ENCODE results near the gene NELL1. TPM values are rescaled to one million over a fixed set of nuclear protein-coding genes. Genes with fewer than 3 reads are reported as not detected.

The NELL1 gene
- total RNA-seq, 1 experiment from 2014 or later = not detected

GRCh38 chr11:21614961-21615360 lies 945.6 kb downstream of the NELL1 start:
- H3K9me3 ChIP-seq = no peaks in the 10 kb centered on the region
- BruUV-seq (replicated peaks) = no TSS peak
- Mint-ChIP-seq H3K27ac (ENCODE audit: unreplicated experiment) (no peak overlapping the region), H3K36me3 (ENCODE audit: insufficient read depth, unreplicated experiment) (no peaks in the 10 kb centered on the region), H3K27me3 (ENCODE audit: insufficient read depth, unreplicated experiment) (peaks cover 2% of the 10 kb centered on the region), H3K4me1 (ENCODE audit: low read depth, unreplicated experiment) (no peaks in the 10 kb centered on the region), H3K4me3 (ENCODE audit: unreplicated experiment) (no peak overlapping the region), H3K9me3 (ENCODE audit: unreplicated experiment) (no peaks in the 10 kb centered on the region)
- H3K27me3 ChIP-seq (replicated peaks; ENCODE audit: control insufficient read depth, insufficient read depth, low read length) = no peaks in the 10 kb centered on the region
- intact Hi-C loops (cut with micrococcal nuclease; ENCODE audit: unreplicated experiment) = no loop called here
- H3K4me3 ChIP-seq (ENCODE audit: low read depth, low read length) = no peak overlapping the region
- DNase-seq = no peak
- POLR2A ChIA-PET = no interaction called here
- CTCF ChIA-PET = no interaction called here
- no peaks in the 10 kb centered on the region for H3K4me1 ChIP-seq
- TF ChIP-seq CTCF (IDR thresholded peaks at IDR 0.05; ENCODE audit: insufficient read depth in 1 of 2, low read depth in 1 of 2, low read length in 1 of 2, severe bottlenecking in 1 of 2, unreplicated experiment in 1 of 2) = no peak
- H3K36me3 ChIP-seq (ENCODE audit: control insufficient read depth, insufficient read depth, low read length) = no peaks in the 10 kb centered on the region

DNA sequence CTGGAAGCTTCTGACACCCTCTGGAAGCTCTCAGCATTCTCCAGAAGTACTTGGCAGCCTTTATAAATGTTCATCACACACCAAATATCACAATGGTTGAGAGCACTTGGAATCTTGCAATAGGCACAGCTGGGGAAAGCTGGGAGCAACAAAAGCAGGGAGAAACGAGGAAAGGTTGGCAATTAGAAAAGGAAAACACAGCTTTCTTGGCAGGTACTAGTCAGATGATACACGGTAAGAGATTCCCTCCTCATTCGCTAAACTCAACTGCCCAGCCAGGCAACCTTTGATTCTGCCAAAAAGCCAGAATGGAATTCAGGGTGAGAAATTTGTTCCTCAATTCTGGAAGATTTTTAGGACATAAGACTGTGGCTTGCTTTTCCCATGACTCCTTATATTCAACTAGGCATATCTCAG lies 946.6 kb downstream of the NELL1 start:
- no peak overlapping the region for H3K27ac Mint-ChIP-seq (ENCODE audit: unreplicated experiment)
- H3K4me1 Mint-ChIP-seq (ENCODE audit: low read depth, unreplicated experiment) = no peaks in the 10 kb centered on the region
- no peak for DNase-seq
- H3K4me3 Mint-ChIP-seq (ENCODE audit: unreplicated experiment) = no peak overlapping the region
- peaks cover 2% of the 10 kb centered on the region for H3K27me3 Mint-ChIP-seq (ENCODE audit: insufficient read depth, unreplicated experiment)
- intact Hi-C loops (cut with micrococcal nuclease; ENCODE audit: unreplicated experiment) = no loop called here
- Histone ChIP-seq H3K9me3 (no peaks in the 10 kb centered on the region), H3K4me3 (ENCODE audit: low read depth, low read length) (no peak overlapping the region), H3K27me3 (replicated peaks; ENCODE audit: control insufficient read depth, insufficient read depth, low read length) (no peaks in the 10 kb centered on the region), H3K36me3 (ENCODE audit: control insufficient read depth, insufficient read depth, low read length) (no peaks in the 10 kb centered on the region), H3K4me1 (no peaks in the 10 kb centered on the region)
- TF ChIP-seq CTCF (IDR thresholded peaks at IDR 0.05; ENCODE audit: insufficient read depth in 1 of 2, low read depth in 1 of 2, low read length in 1 of 2, severe bottlenecking in 1 of 2, unreplicated experiment in 1 of 2) = no peak
- no TSS peak for BruUV-seq (replicated peaks)
- H3K9me3 Mint-ChIP-seq (ENCODE audit: unreplicated experiment) = no peaks in the 10 kb centered on the region
- no peaks in the 10 kb centered on the region for H3K36me3 Mint-ChIP-seq (ENCODE audit: insufficient read depth, unreplicated experiment)
- POLR2A ChIA-PET = no interaction called here
- CTCF ChIA-PET = no interaction called here

GRCh38 chr11:21622566-21622965 lies 953.2 kb downstream of the NELL1 start:
- no peak for TF ChIP-seq CTCF (IDR thresholded peaks at IDR 0.05; ENCODE audit: insufficient read depth in 1 of 2, low read depth in 1 of 2, low read length in 1 of 2, severe bottlenecking in 1 of 2, unreplicated experiment in 1 of 2)
- H3K4me1 ChIP-seq = no peaks in the 10 kb centered on the region
- no peaks in the 10 kb centered on the region for H3K9me3 ChIP-seq
- Mint-ChIP-seq H3K4me1 (ENCODE audit: low read depth, unreplicated experiment) (no peaks in the 10 kb centered on the region), H3K4me3 (ENCODE audit: unreplicated experiment) (no peak overlapping the region), H3K27ac (ENCODE audit: unreplicated experiment) (no peak overlapping the region), H3K27me3 (ENCODE audit: insufficient read depth, unreplicated experiment) (peaks cover 2% of the 10 kb centered on the region), H3K9me3 (ENCODE audit: unreplicated experiment) (no peaks in the 10 kb centered on the region), H3K36me3 (ENCODE audit: insufficient read depth, unreplicated experiment) (no peaks in the 10 kb centered on the region)
- H3K36me3 ChIP-seq (ENCODE audit: control insufficient read depth, insufficient read depth, low read length) = no peaks in the 10 kb centered on the region
- BruUV-seq (replicated peaks) = no TSS peak
- H3K27me3 ChIP-seq (replicated peaks; ENCODE audit: control insufficient read depth, insufficient read depth, low read length) = no peaks in the 10 kb centered on the region
- no peak for DNase-seq
- ChIA-PET CTCF (no interaction called here), POLR2A (no interaction called here)
- intact Hi-C loops (cut with micrococcal nuclease; ENCODE audit: unreplicated experiment) = no loop called here
- H3K4me3 ChIP-seq (ENCODE audit: low read depth, low read length) = no peak overlapping the region

Measured in Caco-2 (cell line).